Measurements from ENCODE around the gene HNF4A. TPM values are rescaled to one million over a fixed set of nuclear protein-coding genes. Genes with fewer than 3 reads are reported as not detected.

Gene HNF4A
- total and polyA plus RNA-seq, 2 of the 13 experiments (the other 11 are each of a cell fraction or from before 2014, with no cell fraction given) = 80.9 to 169 TPM

DNA sequence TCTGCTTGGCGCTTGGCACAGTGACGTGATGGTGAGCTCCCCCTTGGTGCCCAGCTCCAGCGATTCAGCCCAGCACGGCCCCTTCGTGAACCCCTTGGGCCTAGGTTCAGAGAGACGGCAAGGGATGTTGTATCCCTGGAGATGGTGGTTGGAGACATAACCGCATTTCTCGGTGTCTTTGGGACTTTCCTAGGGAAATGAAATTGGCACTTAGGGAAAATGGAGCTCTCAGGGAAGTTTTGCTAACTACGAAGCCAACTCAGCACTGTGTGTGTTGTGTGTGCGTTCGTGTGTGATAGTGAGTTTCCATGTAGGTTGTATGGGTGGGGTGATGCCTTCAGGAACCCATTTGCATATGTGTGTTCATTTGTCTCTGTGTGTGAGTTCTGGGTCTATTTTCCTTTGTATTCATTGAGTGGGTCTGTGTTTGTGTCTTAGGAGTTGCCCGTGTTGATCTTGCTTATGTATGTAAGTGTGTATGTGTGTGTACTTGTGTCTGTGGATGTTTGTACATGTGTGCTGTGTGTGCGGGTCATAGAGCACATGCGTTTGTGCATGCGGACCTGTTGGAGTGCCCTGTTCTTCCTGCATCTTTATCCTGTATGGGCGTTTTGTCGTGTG lies 46.4 kb downstream of the HNF4A start (continued):
- TF ChIP-seq, protein P1, sequence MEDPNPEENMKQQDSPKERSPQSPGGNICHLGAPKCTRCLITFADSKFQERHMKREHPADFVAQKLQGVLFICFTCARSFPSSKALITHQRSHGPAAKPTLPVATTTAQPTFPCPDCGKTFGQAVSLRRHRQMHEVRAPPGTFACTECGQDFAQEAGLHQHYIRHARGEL (CRISPR knock-in tag; IDR thresholded peaks at IDR 0.05) = no peak; the same call in 1 of the 2 replicates
- TF ChIP-seq NFE2 (CRISPR knock-in tag; IDR thresholded peaks at IDR 0.05) = no peak
- no peak; the same call in 1 of the 2 replicates for TF ChIP-seq ZNF713 (CRISPR knock-in tag; IDR thresholded peaks at IDR 0.05)
- TF ChIP-seq NFATC3 (CRISPR knock-in tag; IDR thresholded peaks at IDR 0.05) = no peak
- TF ChIP-seq ZNF225 (CRISPR knock-in tag; IDR thresholded peaks at IDR 0.05) = no peak
- TF ChIP-seq, protein P2, sequence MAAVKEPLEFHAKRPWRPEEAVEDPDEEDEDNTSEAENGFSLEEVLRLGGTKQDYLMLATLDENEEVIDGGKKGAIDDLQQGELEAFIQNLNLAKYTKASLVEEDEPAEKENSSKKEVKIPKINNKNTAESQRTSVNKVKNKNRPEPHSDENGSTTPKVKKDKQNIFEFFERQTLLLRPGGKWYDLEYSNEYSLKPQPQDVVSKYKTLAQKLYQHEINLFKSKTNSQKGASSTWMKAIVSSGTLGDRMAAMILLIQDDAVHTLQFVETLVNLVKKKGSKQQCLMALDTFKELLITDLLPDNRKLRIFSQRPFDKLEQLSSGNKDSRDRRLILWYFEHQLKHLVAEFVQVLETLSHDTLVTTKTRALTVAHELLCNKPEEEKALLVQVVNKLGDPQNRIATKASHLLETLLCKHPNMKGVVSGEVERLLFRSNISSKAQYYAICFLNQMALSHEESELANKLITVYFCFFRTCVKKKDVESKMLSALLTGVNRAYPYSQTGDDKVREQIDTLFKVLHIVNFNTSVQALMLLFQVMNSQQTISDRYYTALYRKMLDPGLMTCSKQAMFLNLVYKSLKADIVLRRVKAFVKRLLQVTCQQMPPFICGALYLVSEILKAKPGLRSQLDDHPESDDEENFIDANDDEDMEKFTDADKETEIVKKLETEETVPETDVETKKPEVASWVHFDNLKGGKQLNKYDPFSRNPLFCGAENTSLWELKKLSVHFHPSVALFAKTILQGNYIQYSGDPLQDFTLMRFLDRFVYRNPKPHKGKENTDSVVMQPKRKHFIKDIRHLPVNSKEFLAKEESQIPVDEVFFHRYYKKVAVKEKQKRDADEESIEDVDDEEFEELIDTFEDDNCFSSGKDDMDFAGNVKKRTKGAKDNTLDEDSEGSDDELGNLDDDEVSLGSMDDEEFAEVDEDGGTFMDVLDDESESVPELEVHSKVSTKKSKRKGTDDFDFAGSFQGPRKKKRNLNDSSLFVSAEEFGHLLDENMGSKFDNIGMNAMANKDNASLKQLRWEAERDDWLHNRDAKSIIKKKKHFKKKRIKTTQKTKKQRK (IDR thresholded peaks at IDR 0.05; ENCODE audit: low read length) = no peak
- TF ChIP-seq, protein P3, sequence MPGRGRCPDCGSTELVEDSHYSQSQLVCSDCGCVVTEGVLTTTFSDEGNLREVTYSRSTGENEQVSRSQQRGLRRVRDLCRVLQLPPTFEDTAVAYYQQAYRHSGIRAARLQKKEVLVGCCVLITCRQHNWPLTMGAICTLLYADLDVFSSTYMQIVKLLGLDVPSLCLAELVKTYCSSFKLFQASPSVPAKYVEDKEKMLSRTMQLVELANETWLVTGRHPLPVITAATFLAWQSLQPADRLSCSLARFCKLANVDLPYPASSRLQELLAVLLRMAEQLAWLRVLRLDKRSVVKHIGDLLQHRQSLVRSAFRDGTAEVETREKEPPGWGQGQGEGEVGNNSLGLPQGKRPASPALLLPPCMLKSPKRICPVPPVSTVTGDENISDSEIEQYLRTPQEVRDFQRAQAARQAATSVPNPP (CRISPR knock-in tag; IDR thresholded peaks at IDR 0.05) = no peak
- TF ChIP-seq HNRNPUL1 (IDR thresholded peaks at IDR 0.05; ENCODE audit: low read depth, low read length) = no peak
- TF ChIP-seq KLF9 (CRISPR knock-in tag; IDR thresholded peaks at IDR 0.05; ENCODE audit: low read depth) = no peak
- TF ChIP-seq PHF8 (CRISPR knock-in tag; IDR thresholded peaks at IDR 0.05) = peak; percentile 52; the same call in 1 of the 2 replicates
- no peak for TF ChIP-seq ZNF761 (CRISPR knock-in tag; conservative IDR thresholded peaks at IDR 0.05)
- no peak for TF ChIP-seq SIX4 (CRISPR knock-in tag; IDR thresholded peaks at IDR 0.05)
- no peak for TF ChIP-seq ZNF235 (CRISPR knock-in tag; IDR thresholded peaks at IDR 0.05; ENCODE audit: borderline replicate concordance)
- no peak for TF ChIP-seq SOX13 (IDR thresholded peaks at IDR 0.05)
- no peak for TF ChIP-seq SOX13 (CRISPR knock-in tag; conservative IDR thresholded peaks at IDR 0.05 in 1 of 2, IDR thresholded peaks at IDR 0.05 in 1 of 2)
- TF ChIP-seq, protein P4, sequence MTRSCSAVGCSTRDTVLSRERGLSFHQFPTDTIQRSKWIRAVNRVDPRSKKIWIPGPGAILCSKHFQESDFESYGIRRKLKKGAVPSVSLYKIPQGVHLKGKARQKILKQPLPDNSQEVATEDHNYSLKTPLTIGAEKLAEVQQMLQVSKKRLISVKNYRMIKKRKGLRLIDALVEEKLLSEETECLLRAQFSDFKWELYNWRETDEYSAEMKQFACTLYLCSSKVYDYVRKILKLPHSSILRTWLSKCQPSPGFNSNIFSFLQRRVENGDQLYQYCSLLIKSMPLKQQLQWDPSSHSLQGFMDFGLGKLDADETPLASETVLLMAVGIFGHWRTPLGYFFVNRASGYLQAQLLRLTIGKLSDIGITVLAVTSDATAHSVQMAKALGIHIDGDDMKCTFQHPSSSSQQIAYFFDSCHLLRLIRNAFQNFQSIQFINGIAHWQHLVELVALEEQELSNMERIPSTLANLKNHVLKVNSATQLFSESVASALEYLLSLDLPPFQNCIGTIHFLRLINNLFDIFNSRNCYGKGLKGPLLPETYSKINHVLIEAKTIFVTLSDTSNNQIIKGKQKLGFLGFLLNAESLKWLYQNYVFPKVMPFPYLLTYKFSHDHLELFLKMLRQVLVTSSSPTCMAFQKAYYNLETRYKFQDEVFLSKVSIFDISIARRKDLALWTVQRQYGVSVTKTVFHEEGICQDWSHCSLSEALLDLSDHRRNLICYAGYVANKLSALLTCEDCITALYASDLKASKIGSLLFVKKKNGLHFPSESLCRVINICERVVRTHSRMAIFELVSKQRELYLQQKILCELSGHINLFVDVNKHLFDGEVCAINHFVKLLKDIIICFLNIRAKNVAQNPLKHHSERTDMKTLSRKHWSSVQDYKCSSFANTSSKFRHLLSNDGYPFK (CRISPR knock-in tag; IDR thresholded peaks at IDR 0.05; ENCODE audit: borderline replicate concordance) = no peak
- peak; percentile 94; the same call in 1 of the 2 replicates for TF ChIP-seq CAMTA2 (CRISPR knock-in tag; IDR thresholded peaks at IDR 0.05; ENCODE audit: borderline replicate concordance)
- no peak for TF ChIP-seq LCORL (IDR thresholded peaks at IDR 0.05)
- no peak for TF ChIP-seq LCORL (CRISPR knock-in tag; IDR thresholded peaks at IDR 0.05)
- peak; percentile 9; the same call in 1 of the 2 replicates for TF ChIP-seq YEATS2 (CRISPR knock-in tag; IDR thresholded peaks at IDR 0.05; ENCODE audit: borderline replicate concordance)
- TF ChIP-seq ZNF17 (CRISPR knock-in tag; IDR thresholded peaks at IDR 0.05) = no peak
- TF ChIP-seq FOXO1 (CRISPR knock-in tag; IDR thresholded peaks at IDR 0.05) = no peak
- TF ChIP-seq, protein P5, sequence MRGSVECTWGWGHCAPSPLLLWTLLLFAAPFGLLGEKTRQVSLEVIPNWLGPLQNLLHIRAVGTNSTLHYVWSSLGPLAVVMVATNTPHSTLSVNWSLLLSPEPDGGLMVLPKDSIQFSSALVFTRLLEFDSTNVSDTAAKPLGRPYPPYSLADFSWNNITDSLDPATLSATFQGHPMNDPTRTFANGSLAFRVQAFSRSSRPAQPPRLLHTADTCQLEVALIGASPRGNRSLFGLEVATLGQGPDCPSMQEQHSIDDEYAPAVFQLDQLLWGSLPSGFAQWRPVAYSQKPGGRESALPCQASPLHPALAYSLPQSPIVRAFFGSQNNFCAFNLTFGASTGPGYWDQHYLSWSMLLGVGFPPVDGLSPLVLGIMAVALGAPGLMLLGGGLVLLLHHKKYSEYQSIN (CRISPR knock-in tag; IDR thresholded peaks at IDR 0.05; ENCODE audit: borderline replicate concordance) = no peak
